ENCODE measurements around the gene PMVK.
"Not testable (repeated sequence)": the region's sequence is repeated elsewhere in the genome, so short reads cannot be mapped to it uniquely, and the experiment has no call there.

The PMVK gene

GRCh38 chr1:154936555-154937084 lies at the start of gene PMVK:
TSS of gene PMVK (minus strand) at chr1:154936719. CDS start at chr1:154936685, 34 bp downstream.
- DNase-seq, result peak; percentile 96

GRCh38 chr1:154983776-154984466 lies 47.4 kb upstream of the PMVK start:
- peak; percentile 18 for DNase-seq

- DNase-seq, result peak; percentile 98
Measured at GRCh38 chr1:154982897-154983648, 46.6 kb upstream of the PMVK start, which contains the start of gene FLAD1. TSS of gene FLAD1 (plus strand) at chr1:154983344. CDS start at chr1:154983695, 351 bp downstream.

- DNase-seq, result no peak
Measured at GRCh38 chr1:154982341-154982740, 45.8 kb upstream of the PMVK start.

- no peak for DNase-seq
Measured at GRCh38 chr1:154978360-154978759, 41.8 kb upstream of the PMVK start.

GRCh38 chr1:154977762-154978161 lies 41.2 kb upstream of the PMVK start:
- not testable (repeated sequence) for DNase-seq

- peak; percentile 73 for DNase-seq
Measured at GRCh38 chr1:154975409-154976059, 39.0 kb upstream of the PMVK start.

GRCh38 chr1:154974808-154975408 lies 38.4 kb upstream of the PMVK start:
- DNase-seq, result peak; percentile 96

- DNase-seq, result peak; percentile 97
Measured at GRCh38 chr1:154974102-154974807, 37.7 kb upstream of the PMVK start, which contains the start of gene CKS1B. TSS of gene CKS1B (plus strand) at chr1:154974681. CDS start at chr1:154974746, 65 bp downstream.

- peak; percentile 98 for DNase-seq
Measured at GRCh38 chr1:154973344-154974101, 37.0 kb upstream of the PMVK start.

- no peak for DNase-seq
Measured at GRCh38 chr1:154972517-154973343, 36.2 kb upstream of the PMVK start.

- DNase-seq, result no peak
Measured at GRCh38 chr1:154972213-154972516, 35.6 kb upstream of the PMVK start.

GRCh38 chr1:154971341-154971998 lies 35.0 kb upstream of the PMVK start:
- DNase-seq, result no peak

- DNase-seq, result peak; percentile 70
Measured at GRCh38 chr1:154970631-154971340, 34.3 kb upstream of the PMVK start, which contains the start of gene SHC1. TSS of gene SHC1 (minus strand) at chr1:154970747. CDS start at chr1:154970526, 221 bp downstream.

- no peak for DNase-seq
Measured at GRCh38 chr1:154969860-154970452, 33.4 kb upstream of the PMVK start.

GRCh38 chr1:154969246-154969645 lies 32.7 kb upstream of the PMVK start:
- DNase-seq, result no peak

- no peak for DNase-seq
Measured at GRCh38 chr1:154968731-154969130, 32.2 kb upstream of the PMVK start.

GRCh38 chr1:154967331-154967950 lies 30.9 kb upstream of the PMVK start:
- DNase-seq, result no peak
